HG03139 (cell line): ENCODE results near the gene MGAT4A.

Experiments
- ATAC-seq: cut with Tn5 transposase; IDR thresholded peaks from one replicate; pipeline ENCODE4 v1.9.1; 2021; ENCODE audit not compliant: unreplicated experiment

MGAT4A gene

DNA sequence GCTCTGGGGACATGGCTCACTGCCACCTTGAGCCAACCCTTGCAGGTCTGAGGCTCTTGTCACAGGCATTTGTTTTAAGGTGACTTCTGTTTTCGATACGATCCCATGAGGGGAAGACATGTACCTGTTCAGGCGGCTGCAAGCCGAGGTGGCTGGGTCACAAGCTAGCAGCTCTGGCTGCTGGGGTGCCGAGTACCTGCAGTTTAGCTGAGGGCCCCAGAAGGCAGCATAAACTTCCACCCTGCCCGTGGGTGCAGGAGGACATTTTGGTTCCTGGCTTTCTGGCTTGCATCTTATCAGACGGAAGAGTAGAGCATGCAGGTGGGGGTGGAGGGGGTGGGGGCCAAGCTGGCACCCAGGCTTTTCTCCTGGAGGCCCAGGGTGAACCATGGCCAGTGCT, 151.0 kb downstream of the MGAT4A start:
- no peak for ATAC-seq

- ATAC-seq = no peak
Measured at GRCh38 chr2:98578231-98578630, 152.7 kb downstream of the MGAT4A start.

GRCh38 chr2:98577313-98577712, 153.6 kb downstream of the MGAT4A start:
- ATAC-seq = no peak

DNA sequence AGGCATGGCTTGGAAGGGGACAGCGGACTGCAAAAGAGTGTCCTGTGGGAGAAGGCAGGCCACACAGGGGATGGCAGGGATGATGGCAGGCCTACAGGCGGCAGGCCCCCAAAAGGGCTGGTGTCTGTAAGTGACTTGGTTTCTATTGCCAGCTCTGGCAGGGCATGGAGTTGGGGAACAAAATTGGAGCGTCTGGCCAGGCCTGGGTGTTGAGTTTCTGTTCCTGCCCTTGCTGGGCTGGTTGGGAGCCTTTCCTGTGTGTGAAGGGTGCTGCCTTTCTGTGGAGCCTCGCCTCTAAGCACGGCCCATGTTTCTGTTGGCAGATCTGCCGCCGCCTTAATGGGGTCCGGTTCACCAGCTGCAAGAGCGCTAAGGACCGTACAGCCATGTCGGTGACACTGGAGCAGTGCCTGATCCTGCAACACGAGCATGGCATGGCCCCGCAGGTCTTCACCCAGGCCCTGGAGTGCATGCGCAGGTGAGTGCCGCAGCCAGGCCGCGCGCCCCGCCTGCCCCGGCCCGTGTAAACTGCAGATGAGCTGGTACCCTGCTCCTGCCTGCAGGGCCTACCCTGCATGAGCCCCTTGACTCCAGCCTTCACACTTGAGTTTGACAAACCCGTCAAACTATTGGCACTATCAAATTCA, 154.1 kb downstream of the MGAT4A start:
- ATAC-seq = no peak

DNA sequence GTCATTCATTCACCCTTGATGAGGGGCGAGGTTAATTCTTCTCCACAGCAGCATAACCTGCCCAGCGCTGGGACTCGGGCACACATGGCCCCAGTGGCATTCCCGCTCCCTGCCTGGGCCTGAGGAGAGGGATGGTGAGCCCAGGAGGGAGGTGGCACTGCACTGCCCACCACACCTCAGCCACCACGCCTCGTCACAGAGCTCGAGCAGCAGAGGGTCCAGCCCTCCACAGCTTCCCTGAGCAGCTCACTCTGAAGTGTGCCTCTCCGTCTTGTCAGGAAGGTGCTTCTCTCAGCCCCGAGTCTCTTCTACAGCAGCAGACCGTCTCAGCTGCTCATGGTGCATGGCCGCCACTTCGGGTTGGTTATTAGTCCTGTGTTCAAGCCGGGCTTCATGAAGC, 157.5 kb downstream of the MGAT4A start:
- no peak for ATAC-seq

GRCh38 chr2:98572676-98573075, 158.3 kb downstream of the MGAT4A start:
- ATAC-seq = no peak

DNA sequence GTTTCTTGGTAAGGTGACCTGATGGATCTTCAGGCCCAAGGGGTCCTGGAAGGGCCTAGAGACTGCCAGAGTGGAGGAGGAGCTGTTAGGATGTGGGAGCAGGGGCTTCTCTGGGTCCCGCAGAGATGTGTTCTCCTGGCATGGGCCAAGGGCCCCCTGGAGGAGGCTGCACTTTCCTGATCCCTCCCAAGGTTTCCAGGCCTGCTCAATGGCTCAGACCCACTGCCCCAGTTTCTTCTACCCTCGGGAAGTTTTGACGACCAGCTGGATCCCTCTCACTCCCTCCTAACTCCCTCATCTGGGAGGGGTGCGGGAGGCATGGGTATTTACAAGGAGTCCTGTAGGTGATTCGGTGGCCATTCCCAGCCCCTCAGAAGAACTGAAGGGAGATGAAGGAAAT, 158.7 kb downstream of the MGAT4A start:
- no peak for ATAC-seq

DNA sequence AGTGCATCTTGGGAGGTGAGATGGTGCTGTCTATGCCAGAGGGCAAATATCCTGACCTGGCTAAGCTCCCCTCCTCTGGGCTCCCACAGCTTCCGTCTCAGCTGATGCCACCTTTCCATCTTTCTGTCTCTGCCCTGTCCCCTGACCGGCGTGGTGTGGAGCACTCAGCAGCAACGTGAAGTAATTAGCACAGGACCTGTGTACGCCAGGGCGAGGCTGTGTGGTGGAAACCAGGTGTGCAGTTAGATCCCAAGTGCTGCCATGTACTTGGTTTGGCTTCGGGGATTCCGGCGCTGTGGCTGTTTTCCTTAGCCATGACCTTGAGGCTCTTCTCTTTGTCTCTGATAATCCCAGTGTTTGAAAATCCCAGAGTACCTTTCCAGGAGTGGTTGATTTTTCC, 159.1 kb downstream of the MGAT4A start:
- no peak for ATAC-seq

- ATAC-seq = no peak
Measured at GRCh38 chr2:98571121-98571701, 159.7 kb downstream of the MGAT4A start.

DNA sequence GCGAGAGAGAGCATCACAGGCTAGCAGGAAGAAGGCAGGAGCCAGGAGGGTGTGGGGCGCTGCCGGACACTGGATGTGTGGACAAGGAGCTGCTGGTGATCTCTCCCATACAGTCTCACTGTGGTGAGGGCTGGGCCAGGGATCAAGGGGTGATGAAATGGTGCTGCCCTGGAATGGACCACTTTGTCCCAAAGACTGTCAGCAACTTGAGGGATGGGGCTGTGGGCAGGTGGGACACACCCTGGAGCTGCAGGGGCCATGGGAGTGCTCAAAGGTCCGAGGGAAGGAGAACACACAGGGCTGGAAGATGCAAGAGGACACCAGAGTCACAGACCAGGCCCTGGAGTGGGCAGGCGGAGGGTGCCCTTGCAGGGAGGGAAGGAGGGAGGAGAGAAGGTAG, 160.6 kb downstream of the MGAT4A start:
- ATAC-seq = no peak

GRCh38 chr2:98569915-98570314, 161.0 kb downstream of the MGAT4A start:
- no peak for ATAC-seq

DNA sequence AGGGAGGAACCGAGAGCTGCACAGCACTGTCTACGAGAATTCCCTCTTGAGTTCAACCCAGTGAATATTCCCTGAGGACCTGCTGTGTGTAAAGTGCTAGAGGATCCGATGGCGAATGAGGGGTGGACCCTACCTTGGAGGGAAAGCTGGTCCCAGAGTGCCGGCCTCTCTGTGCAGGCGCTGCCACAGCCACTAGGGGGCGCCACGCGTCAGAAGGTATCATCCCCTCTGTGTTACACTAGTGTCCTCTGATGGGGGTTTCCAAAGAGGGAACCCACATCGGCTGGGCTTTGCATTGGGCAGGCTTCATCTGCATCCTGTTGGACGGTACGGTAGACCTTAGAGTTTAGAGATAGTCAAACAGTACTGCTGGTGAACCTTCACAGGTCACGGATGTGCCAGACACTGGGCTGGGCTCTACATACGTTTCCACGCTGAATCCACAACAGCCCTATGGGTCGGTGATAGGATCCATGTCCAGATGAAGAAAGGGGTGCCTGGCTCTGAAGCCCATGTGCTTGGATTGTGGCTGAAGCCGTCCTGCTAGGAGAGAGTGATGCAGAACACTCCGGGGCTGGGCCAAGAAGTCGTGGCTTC, 161.6 kb downstream of the MGAT4A start:
- no peak for ATAC-seq
